GM12872 (cell line): ENCODE data around the gene TBXAS1.

Source experiments
- TF ChIP-seq, protein P1 (sequence below): IDR thresholded peaks from 3 replicates; pipeline ENCODE4 v1.5.1; 2011; ENCODE audit warnings: low read depth, mild to moderate bottlenecking, low read length, moderate library complexity; ENCODE audit not compliant: insufficient read depth

Gene TBXAS1

GRCh38 chr7:139923090-139923489 is 94.0 kb downstream of the TBXAS1 start:
- TF ChIP-seq, protein P1, sequence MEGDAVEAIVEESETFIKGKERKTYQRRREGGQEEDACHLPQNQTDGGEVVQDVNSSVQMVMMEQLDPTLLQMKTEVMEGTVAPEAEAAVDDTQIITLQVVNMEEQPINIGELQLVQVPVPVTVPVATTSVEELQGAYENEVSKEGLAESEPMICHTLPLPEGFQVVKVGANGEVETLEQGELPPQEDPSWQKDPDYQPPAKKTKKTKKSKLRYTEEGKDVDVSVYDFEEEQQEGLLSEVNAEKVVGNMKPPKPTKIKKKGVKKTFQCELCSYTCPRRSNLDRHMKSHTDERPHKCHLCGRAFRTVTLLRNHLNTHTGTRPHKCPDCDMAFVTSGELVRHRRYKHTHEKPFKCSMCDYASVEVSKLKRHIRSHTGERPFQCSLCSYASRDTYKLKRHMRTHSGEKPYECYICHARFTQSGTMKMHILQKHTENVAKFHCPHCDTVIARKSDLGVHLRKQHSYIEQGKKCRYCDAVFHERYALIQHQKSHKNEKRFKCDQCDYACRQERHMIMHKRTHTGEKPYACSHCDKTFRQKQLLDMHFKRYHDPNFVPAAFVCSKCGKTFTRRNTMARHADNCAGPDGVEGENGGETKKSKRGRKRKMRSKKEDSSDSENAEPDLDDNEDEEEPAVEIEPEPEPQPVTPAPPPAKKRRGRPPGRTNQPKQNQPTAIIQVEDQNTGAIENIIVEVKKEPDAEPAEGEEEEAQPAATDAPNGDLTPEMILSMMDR: no peak

GRCh38 chr7:139924461-139924860 is 95.4 kb downstream of the TBXAS1 start:
- TF ChIP-seq, protein P1: no peak

DNA sequence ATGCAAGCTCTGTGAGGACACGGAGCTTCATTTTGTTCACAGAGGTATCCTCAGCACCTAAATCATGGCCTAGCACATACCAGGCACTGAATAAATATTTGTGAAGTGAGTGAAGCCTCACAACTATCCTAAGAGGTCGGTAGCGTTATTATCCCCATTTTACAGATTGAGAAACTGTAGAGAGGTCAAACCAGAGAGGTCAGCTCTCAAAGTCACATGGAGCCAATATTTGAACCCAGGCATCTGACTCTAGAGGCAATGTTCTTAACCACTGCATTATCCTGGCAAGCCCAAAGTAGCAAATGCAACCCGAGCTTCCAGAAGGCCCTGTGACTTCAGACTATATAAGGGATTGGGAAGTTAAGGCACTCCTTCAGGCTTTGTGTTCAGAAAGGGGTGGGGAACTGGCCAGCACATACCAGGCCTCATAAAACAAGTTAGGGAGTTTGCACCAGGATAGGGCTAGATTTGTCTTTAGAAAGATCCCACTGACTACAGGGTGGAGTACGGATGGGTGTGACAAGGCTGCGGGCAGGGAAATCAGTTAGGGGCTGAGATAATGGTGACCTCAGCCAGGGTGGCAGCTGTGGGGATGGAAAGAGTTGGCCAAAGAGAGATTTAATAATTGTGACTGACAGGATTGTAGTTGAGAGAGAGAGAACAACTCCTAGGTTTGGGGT is 101.4 kb downstream of the TBXAS1 start:
- TF ChIP-seq, protein P1: no peak

DNA sequence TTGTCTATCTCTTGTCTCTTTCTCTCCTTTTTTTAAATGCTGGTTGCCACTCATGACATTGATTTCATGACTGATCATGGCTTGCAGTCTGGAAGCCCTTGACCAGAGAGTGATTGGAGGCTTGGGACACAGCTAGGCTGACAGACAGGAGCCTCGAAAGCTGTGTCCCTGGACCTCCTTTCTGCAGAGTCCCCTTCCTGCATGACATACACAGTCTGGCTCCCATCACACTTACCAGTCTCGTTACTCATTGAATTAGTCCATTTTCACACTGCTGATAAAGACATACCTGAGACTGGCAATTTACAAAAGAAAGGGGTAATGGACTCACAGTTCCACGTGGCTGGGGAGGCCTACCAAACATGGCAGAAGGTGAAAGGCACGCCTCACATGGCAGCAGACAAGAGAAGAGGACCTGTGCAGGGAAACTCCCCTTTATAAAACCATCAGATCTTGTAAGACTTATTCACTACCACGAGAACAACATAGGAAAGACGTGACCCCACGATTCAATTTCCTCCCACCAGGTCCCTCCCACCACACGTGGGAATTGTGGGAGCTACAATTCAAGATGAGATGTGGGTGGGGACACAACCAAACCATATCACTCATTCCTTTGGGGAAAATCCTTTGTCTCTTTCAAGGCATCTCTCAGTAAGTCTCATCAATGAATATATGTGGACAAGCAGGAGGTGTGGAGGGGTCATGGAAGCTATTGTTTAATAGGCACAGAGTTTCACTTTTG is 102.3 kb downstream of the TBXAS1 start:
- TF ChIP-seq, protein P1: no peak

DNA sequence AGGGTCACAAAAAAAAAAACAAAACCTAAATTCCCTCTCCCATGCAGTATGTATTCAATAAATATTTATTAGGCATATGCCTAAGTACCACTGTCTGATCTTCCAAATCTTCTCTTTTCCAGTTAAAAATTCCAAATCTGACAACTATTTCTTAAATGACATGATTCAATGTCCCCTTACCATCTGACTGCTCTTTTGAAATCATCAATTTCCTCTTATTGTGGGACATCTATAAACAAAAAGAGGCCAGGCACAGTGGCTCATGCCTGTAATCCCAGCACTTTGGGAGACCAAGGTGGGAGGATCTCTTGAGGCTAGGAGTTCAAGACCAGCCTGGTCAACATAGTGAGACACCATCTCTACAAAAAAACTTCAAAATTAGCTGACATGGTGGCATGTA is 103.5 kb downstream of the TBXAS1 start:
- TF ChIP-seq, protein P1: no peak

DNA sequence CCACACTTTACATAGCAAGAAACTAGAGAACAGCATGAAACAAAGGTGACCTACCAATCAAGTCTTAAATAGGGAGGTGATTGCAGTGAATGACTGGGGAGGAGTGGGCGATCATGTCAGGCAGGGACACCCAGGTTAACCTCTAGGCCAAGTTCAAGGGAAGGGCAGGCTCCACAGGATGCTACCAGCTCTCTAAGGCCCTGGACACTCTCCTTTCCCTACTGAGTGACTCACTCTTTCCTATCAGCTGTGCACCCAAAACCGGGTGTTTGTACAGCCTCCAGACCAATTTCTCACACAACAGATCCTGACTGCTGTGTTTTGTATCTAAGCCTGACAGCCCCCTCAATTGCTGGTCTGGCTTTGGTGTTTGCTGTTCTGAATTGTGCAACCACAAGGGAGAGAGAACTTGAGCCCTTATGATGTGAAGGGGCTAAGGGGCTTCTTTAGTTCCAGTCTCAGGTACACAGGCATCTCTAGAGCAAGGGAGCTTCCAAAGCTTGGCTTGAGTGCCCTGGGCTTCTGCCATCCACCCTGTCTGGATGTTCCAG is 107.8 kb downstream of the TBXAS1 start:
- TF ChIP-seq, protein P1: no peak

DNA sequence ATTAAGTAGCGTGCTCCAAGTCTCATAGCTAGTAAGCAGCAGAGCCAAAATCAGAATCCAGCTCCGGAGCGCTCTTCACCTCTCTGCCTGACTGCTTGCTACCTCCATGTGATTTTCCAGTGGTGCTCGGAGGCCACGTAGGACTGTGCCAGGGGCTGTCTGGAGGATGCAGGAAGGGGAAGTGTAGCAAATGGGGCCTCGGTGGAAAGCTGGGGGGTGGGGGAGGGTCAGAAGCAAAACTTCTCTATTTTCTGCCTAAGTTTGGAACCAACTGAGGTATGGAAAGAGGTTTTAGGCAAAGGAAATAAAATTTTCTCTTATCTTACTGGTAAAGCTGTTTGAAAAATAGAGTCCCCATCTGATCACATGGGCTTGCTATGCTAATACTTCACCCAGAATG is 108.7 kb downstream of the TBXAS1 start:
- TF ChIP-seq, protein P1: no peak
